ENCODE data around the gene CFAP69. TPM values are rescaled to one million over a fixed set of nuclear protein-coding genes. Genes with fewer than 3 reads are reported as not detected.

CFAP69 gene
- total and polyA plus RNA-seq, 2 of the 8 experiments (the other 6 are each of a cell fraction or from before 2014, with no cell fraction given), result 1.00 to 3.8 TPM

DNA sequence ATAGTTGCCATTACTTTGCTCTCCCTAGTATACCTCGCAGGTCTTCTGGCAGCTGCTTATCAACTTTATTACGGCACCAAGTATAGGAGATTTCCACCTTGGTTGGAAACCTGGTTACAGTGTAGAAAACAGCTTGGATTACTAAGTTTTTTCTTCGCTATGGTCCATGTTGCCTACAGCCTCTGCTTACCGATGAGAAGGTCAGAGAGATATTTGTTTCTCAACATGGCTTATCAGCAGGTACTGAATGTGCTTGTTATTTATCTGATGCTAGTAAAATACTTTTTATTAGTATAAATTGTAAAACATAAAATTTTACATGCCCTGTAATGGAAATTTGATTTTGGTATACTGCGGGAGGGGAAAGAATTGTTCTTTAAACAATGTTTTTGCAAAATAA, 17.7 kb upstream of the CFAP69 start:
- no peak overlapping the region for H3K9ac ChIP-seq (replicated peaks in 1 of 4; ENCODE audit: extremely low read depth in 1 of 4, low read depth in 3 of 4, low read length in 3 of 4)
- no peak for FAIRE-seq
- no peak overlapping the region for H2BK20ac ChIP-seq (ENCODE audit: low read length)
- no peak overlapping the region for H2BK15ac ChIP-seq (ENCODE audit: low read length)
- no peak for TF ChIP-seq SP1 (IDR thresholded peaks at IDR 0.05; ENCODE audit: low read depth, low read length)
- ChIA-PET CTCF (ENCODE audit: partially characterized antibody) (interaction anchor here (1.1 kb wide), 1 partner anchor 16 kb away, joined by 4 read pairs; the partner anchor contains the start of gene STEAP2), POLR2A (ENCODE audit: partially characterized antibody) (interaction anchor here (1.4 to 6.0 kb wide), 3 partner anchors 13 to 17 kb away, joined by 4 to 48 read pairs (median 5); partner anchors contain the start of genes CFAP69 and STEAP2)
- no peaks in the 10 kb centered on the region for H3K23me2 ChIP-seq (ENCODE audit: low read depth, low read length)
- no peak overlapping the region for H2AK5ac ChIP-seq (ENCODE audit: low read depth, low read length)
- no peak overlapping the region for H3K56ac ChIP-seq (replicated peaks; ENCODE audit: insufficient read length, low read depth, low read length)
- no peaks in the 10 kb centered on the region for H3K27me3 ChIP-seq (replicated peaks in 1 of 4; ENCODE audit: control insufficient read depth in 3 of 4, extremely low read depth in 1 of 4, insufficient read depth in 3 of 4, low read length in 3 of 4)
- no peak overlapping the region for H2BK5ac ChIP-seq (ENCODE audit: low read depth, low read length)
- H3K4ac ChIP-seq (replicated peaks; ENCODE audit: insufficient read length, low read depth, low read length), result no peak overlapping the region
- no peak overlapping the region for H3K4me2 ChIP-seq (ENCODE audit: insufficient read depth in 1 of 2, low read depth in 2 of 2, low read length in 2 of 2)
- H3K79me2 ChIP-seq (ENCODE audit: control insufficient read depth in 1 of 2, insufficient read depth in 2 of 2, low read length in 2 of 2), result peaks cover under 1 to 20% of the 10 kb centered on the region in 2 experiments; a peak in 2 of 4 replicates
- no peaks in the 10 kb centered on the region for H4K20me1 ChIP-seq (replicated peaks in 1 of 2; ENCODE audit: control insufficient read depth in 1 of 2, insufficient read depth in 2 of 2, low read length in 2 of 2)
- H3K23ac ChIP-seq (ENCODE audit: insufficient read length), result no peak overlapping the region
- H3K9me3 ChIP-seq (ENCODE audit: insufficient read depth in 2 of 2, low read depth in 1 of 2, low read length in 1 of 2), result no peaks in the 10 kb centered on the region
- H3K4me3 ChIP-seq (ENCODE audit: extremely low read depth in 1 of 4, insufficient read depth in 2 of 4, low read depth in 3 of 4, low read length in 4 of 4), result no peak overlapping the region
- no peak overlapping the region for H3K14ac ChIP-seq (ENCODE audit: insufficient read length)
- WGBS, 2 experiments (ENCODE audit: extremely low coverage in 1 of 2, insufficient coverage in 1 of 2, insufficient read length in 1 of 2, insufficient replicate concordance in 2 of 2, low coverage in 1 of 2, low lambda C conversion rate in 2 of 2, missing lambda C conversion rate in 1 of 2), result 78% methylated on average over 5 of the region's 5 CpGs; no CpG with 5 or more reads in 1 of the 2 experiments
- H3K79me1 ChIP-seq (ENCODE audit: low read depth, low read length), result no peaks in the 10 kb centered on the region; the same call in 1 of the 2 replicates
- DNase-seq (ENCODE audit: low read depth in 1 of 2, low spot score in 2 of 2), result no peak
- no peak overlapping the region for H2AFZ ChIP-seq (ENCODE audit: low read length)
- H4K8ac ChIP-seq (ENCODE audit: extremely low read depth, insufficient read depth, low read length), result no peak overlapping the region
- no peak overlapping the region for H4K5ac ChIP-seq (ENCODE audit: insufficient read length, low read depth, low read length)
- peaks cover 0 to 18% (median 6%) of the 10 kb centered on the region in 4 experiments; a peak in 5 of 7 replicates for H3K4me1 ChIP-seq (replicated peaks in 1 of 4; ENCODE audit: control insufficient read depth in 3 of 4, insufficient read depth in 4 of 4, low read length in 3 of 4)
- H2BK12ac ChIP-seq (ENCODE audit: low read depth, low read length), result no peak overlapping the region
- no peak overlapping the region for H3K18ac ChIP-seq (ENCODE audit: extremely low read depth, low read length)
- H2BK120ac ChIP-seq (replicated peaks; ENCODE audit: low read depth, low read length), result no peak overlapping the region
- H3K36me3 ChIP-seq (ENCODE audit: control insufficient read depth in 2 of 4, insufficient read depth in 4 of 4, low read length in 3 of 4), result peaks cover 0 to 21% (median 3%) of the 10 kb centered on the region in 4 experiments; a peak in 3 of 8 replicates
- no peak overlapping the region for H3K27ac ChIP-seq (ENCODE audit: low read depth, low read length)
- H4K91ac ChIP-seq (replicated peaks; ENCODE audit: insufficient read length, low read length), result no peak overlapping the region
